SK-N-SH (cell line): Measurements from ENCODE around the gene NYNRIN. TPM values are rescaled to one million over a fixed set of nuclear protein-coding genes. Genes with fewer than 3 reads are reported as not detected.
A peak's percentile ranks its signal among the peaks of the same experiment; 100 is the strongest.

Source experiments
- CTCF ChIA-PET: fragments of 300-600, 350-600 bp; formaldehyde crosslinking; extraction: SDS; loops from one replicate; lab custom pipeline; 2021; lab: Yijun Ruan, JAX
- POLR2A ChIA-PET: fragments of 350-600 bp; sonication (Branson Sonifier 250); formaldehyde crosslinking; extraction: SDS; loops from one replicate; lab custom pipeline; 2020; ENCODE audit warnings: antibody characterized with exemption, inconsistent platforms; lab: Yijun Ruan, JAX
- DNase-seq: peaks from one replicate; pipeline ENCODE4 v3.0.0; 2012
- H2AFZ ChIP-seq: fragments of 200-600 bp; sonication (generic); 2 replicates; pipeline ENCODE4 v1.8.1; 2016; ENCODE audit warnings: antibody characterized with exemption, mild to moderate bottlenecking, low read depth
- H3F3A ChIP-seq: fragments of 200-600 bp; sonication (generic); replicated peaks from 2 replicates; pipeline ENCODE3; 2016; ENCODE audit warnings: antibody characterized with exemption, mild to moderate bottlenecking; ENCODE audit not compliant: insufficient read depth
- H3K27ac ChIP-seq, 2 experiments: fragments of 200-500 bp in 1 of 2; fragments of 200-600 bp in 1 of 2; sonication (Bioruptor generic) in 1 of 2; sonication (generic), shearing (Covaris generic) in 1 of 2; 2 replicates each; pipeline versions ENCODE4 v1.5.1 to v1.6.1; 2014 to 2016; ENCODE audit warnings: low read depth in 2 of 2, inconsistent platforms in 1 of 2, low read length in 1 of 2, mild to moderate bottlenecking in 1 of 2, mixed read lengths in 1 of 2
- H3K27me3 ChIP-seq: fragments of 200-600 bp; sonication (generic), shearing (Covaris generic); 2 replicates; pipeline ENCODE4 v1.6.1; 2016; ENCODE audit warnings: mixed run types; ENCODE audit not compliant: insufficient read depth
- H3K36me3 ChIP-seq, 2 experiments: fragments of 200-500 bp in 1 of 2; fragments of 200-600 bp in 1 of 2; sonication (Bioruptor generic) in 1 of 2; sonication (generic) in 1 of 2; replicated peaks in 1 of 2; 2 replicates each; pipeline versions ENCODE3 to v1.5.1; 2014 to 2016; ENCODE audit warnings: low read length in 1 of 2, mild to moderate bottlenecking in 1 of 2; ENCODE audit not compliant: insufficient read depth in 2 of 2, control insufficient read depth in 1 of 2
- H3K4me1 ChIP-seq, 2 experiments: fragments of 200-500 bp in 1 of 2; fragments of 200-600 bp in 1 of 2; sonication (Bioruptor generic) in 1 of 2; sonication (generic), shearing (Covaris generic) in 1 of 2; 2 replicates each; pipeline versions ENCODE4 v1.5.1 to v1.6.1; 2014 to 2016; ENCODE audit warnings: low read depth in 1 of 2, low read length in 1 of 2, mixed run types in 1 of 2; ENCODE audit not compliant: insufficient read depth in 2 of 2, control insufficient read depth in 1 of 2
- H3K4me2 ChIP-seq: fragments of 200-600 bp; sonication (generic), shearing (Covaris generic); 2 replicates; pipeline ENCODE4 v1.6.1; 2017; ENCODE audit warnings: mixed run types
- H3K4me3 ChIP-seq, 2 experiments: fragments of 200-500 bp in 1 of 2; fragments of 200-600 bp in 1 of 2; sonication (Bioruptor generic) in 1 of 2; sonication (generic), shearing (Covaris generic) in 1 of 2; 2 replicates each; pipeline versions ENCODE4 v1.5.1 to v1.8.1; 2014 to 2016; ENCODE audit warnings: low read depth in 2 of 2, inconsistent platforms in 1 of 2, low read length in 1 of 2, mild to moderate bottlenecking in 1 of 2, mixed read lengths in 1 of 2, moderate library complexity in 1 of 2
- H3K79me2 ChIP-seq: fragments of 200-600 bp; sonication (generic); 2 replicates; pipeline ENCODE4 v1.8.1; 2017; ENCODE audit warnings: mild to moderate bottlenecking; ENCODE audit not compliant: insufficient read depth
- H3K9ac ChIP-seq: fragments of 200-600 bp; sonication (generic); 2 replicates; pipeline ENCODE4 v1.6.1; 2017; ENCODE audit warnings: mixed run types
- H3K9me2 ChIP-seq: fragments of 200-600 bp; sonication (generic); 2 replicates; pipeline ENCODE4 v1.6.1; 2017; ENCODE audit warnings: mixed run types
- H3K9me3 ChIP-seq: fragments of 200-600 bp; sonication (generic); 2 replicates; pipeline ENCODE4 v1.6.1; 2017; ENCODE audit warnings: mixed run types, mild to moderate bottlenecking, moderate library complexity
- H4K20me1 ChIP-seq: fragments of 200-600 bp; sonication (generic); 2 replicates; pipeline ENCODE4 v1.6.1; 2017; ENCODE audit warnings: mild to moderate bottlenecking, mixed run types; ENCODE audit not compliant: insufficient read depth
- CHD2 ChIP-seq: fragments of 150-350 bp; IDR thresholded peaks from 2 replicates; pipeline ENCODE4 v1.6.1; 2018; ENCODE audit warnings: low read length; ENCODE audit not compliant: partially characterized antibody
- ELF1 ChIP-seq: IDR thresholded peaks from 2 replicates; pipeline ENCODE4 v1.4.0; 2012
- EZH2phosphoT487 ChIP-seq: fragments of 200-600 bp; sonication (generic); IDR thresholded peaks from 2 replicates; pipeline ENCODE4 v1.6.1; 2017; ENCODE audit warnings: low read depth, mixed run types, mild to moderate bottlenecking, antibody characterized with exemption, moderate library complexity, borderline replicate concordance
- FOSL2 ChIP-seq: IDR thresholded peaks from 2 replicates; pipeline ENCODE4 v1.4.0; 2012; ENCODE audit warnings: low read depth, mild to moderate bottlenecking, moderate library complexity, borderline replicate concordance
- FOXJ3 ChIP-seq: sonication (generic); formaldehyde crosslinking; IDR thresholded peaks from 2 replicates; pipeline ENCODE4 v1.5.1; 2020; ENCODE audit warnings: mild to moderate bottlenecking, missing genetic modification reagents
- NFIC ChIP-seq: IDR thresholded peaks from 2 replicates; pipeline ENCODE4 v1.4.0; 2012; ENCODE audit warnings: borderline replicate concordance
- PBX3 ChIP-seq: IDR thresholded peaks from 2 replicates; pipeline ENCODE4; 2012
- POLR2AphosphoS5 ChIP-seq: IDR thresholded peaks from 2 replicates; pipeline ENCODE4 v1.6.1; 2012; ENCODE audit warnings: low read depth, low read length
- RCOR1 ChIP-seq: fragments of 150-350 bp; IDR thresholded peaks from 2 replicates; pipeline ENCODE4 v1.6.1; 2017; ENCODE audit warnings: antibody characterized with exemption, low read length
- REST ChIP-seq: IDR thresholded peaks from 2 replicates; pipeline ENCODE4 v1.6.1; 2012; ENCODE audit warnings: mild to moderate bottlenecking, low read depth, low read length, moderate library complexity
- RFX5 ChIP-seq: IDR thresholded peaks from 2 replicates; pipeline ENCODE4 v1.6.1; 2012; ENCODE audit warnings: mild to moderate bottlenecking, improper control_type of control experiment, low read length
- SMC3 ChIP-seq: IDR thresholded peaks from 2 replicates; pipeline ENCODE4 v1.6.1; 2012; ENCODE audit warnings: low read depth, low read length, improper control_type of control experiment
- TCF12 ChIP-seq: IDR thresholded peaks from 2 replicates; pipeline ENCODE4 v1.4.0; 2012
- USF1 ChIP-seq: IDR thresholded peaks from 2 replicates; pipeline ENCODE4 v1.4.0; 2012; ENCODE audit warnings: low read depth, borderline replicate concordance
- USF2 ChIP-seq: fragments of 150-350 bp; IDR thresholded peaks from 2 replicates; pipeline ENCODE4 v1.6.1; 2017; ENCODE audit warnings: antibody characterized with exemption, low read length, low read depth, borderline replicate concordance
- YY1 ChIP-seq: IDR thresholded peaks from 2 replicates; pipeline ENCODE4 v1.4.0; 2012; ENCODE audit warnings: low read depth, mild to moderate bottlenecking
- WGBS: methylation state at CpG from one replicate; pipeline ENCODE4 v1.1.6; 2017; ENCODE audit warnings: low lambda C conversion rate; 5-methylcytosine and 5-hydroxymethylcytosine counted together
- polyA plus RNA-seq, 3 experiments: library from polyadenylated mRNA; depleted of rRNA; stranded (reverse); fragments of >200 nt; gene quantifications; 2 replicates each; pipeline ENCODE4 v1.2.3, GENCODE V29; 2012

Gene NYNRIN
- polyA plus RNA-seq, 1 of the 3 experiments (the other 2 are of a cell fraction) = 4.8 TPM

- no peak overlapping the region for H2AFZ ChIP-seq
- no peaks in the 10 kb centered on the region for H3K9me2 ChIP-seq
- WGBS = 66% methylated on average over 4 of the region's 4 CpGs
- peak overlapping the region in 1 of 2 experiments; percentile 44; a peak in 1 of 4 replicates for H3K27ac ChIP-seq
- H3K4me3 ChIP-seq = no peak overlapping the region
- H3K9ac ChIP-seq = no peak overlapping the region
- H3K4me1 ChIP-seq = peaks cover 0 to 17% of the 10 kb centered on the region in 2 experiments; a peak in 1 of 4 replicates
- no peak for DNase-seq
- no peaks in the 10 kb centered on the region for H3K79me2 ChIP-seq
- H3K27me3 ChIP-seq = no peaks in the 10 kb centered on the region
- H3F3A ChIP-seq = no peaks in the 10 kb centered on the region
- no peaks in the 10 kb centered on the region for H4K20me1 ChIP-seq
- H3K9me3 ChIP-seq = no peaks in the 10 kb centered on the region
- ChIA-PET POLR2A (no interaction called here), CTCF (interaction anchor here (0.7 to 2.1 kb wide), 4 partner anchors 16 to 50 kb away, joined by 3 to 12 read pairs (median 8); no protein-coding TSS in a partner anchor)
- TF ChIP-seq EZH2phosphoT487 (no peak), TCF12 (no peak), PBX3 (no peak), FOXJ3 (CRISPR knock-in tag) (no peak), REST (no peak), CHD2 (no peak), YY1 (no peak), USF1 (no peak)
- H3K36me3 ChIP-seq = peaks cover 0 to 7% of the 10 kb centered on the region in 2 experiments
- H3K4me2 ChIP-seq = no peak overlapping the region
Measured at GRCh38 chr14:24382064-24382371, 16.8 kb upstream of the NYNRIN start.

- Histone ChIP-seq H3K9me2 (no peaks in the 10 kb centered on the region), H3K9ac (no peak overlapping the region)
- CTCF ChIA-PET = interaction anchor here (0.7 to 1.7 kb wide), 3 partner anchors 16 to 53 kb away, joined by 3 to 5 read pairs (median 4); no protein-coding TSS in a partner anchor
- TF ChIP-seq RFX5 (no peak), SMC3 (no peak), USF1 (no peak), POLR2AphosphoS5 (no peak), NFIC (no peak), RCOR1 (no peak), PBX3 (no peak), FOSL2 (no peak), ELF1 (no peak), USF2 (no peak)
Measured at GRCh38 chr14:24384169-24384568, 14.6 kb upstream of the NYNRIN start.

More at GRCh38 chr14:24384169-24384568, 14.6 kb upstream of the NYNRIN start:
- Histone ChIP-seq H2AFZ (no peak overlapping the region), H3K36me3 (no peaks in the 10 kb centered on the region), H3K79me2 (no peaks in the 10 kb centered on the region), H4K20me1 (no peaks in the 10 kb centered on the region), H3K27ac (no peak overlapping the region), H3K4me2 (no peak overlapping the region), H3K27me3 (no peaks in the 10 kb centered on the region), H3F3A (peaks cover 5% of the 10 kb centered on the region), H3K4me3 (no peak overlapping the region), H3K4me1 (peaks cover 0 to 12% of the 10 kb centered on the region in 2 experiments; a peak in 1 of 4 replicates), H3K9me3 (no peaks in the 10 kb centered on the region)
- 76% methylated on average over 4 of the region's 4 CpGs for WGBS
- no peak for DNase-seq
- POLR2A ChIA-PET = no interaction called here
